Suprapubic skin (tissue), 3 donors: ENCODE data around the gene KLRG1.

Experiments used
- CTCF ChIP-seq, 2 donors: fragments of 200-600 bp in 1 of 2; fragments of 450-650 bp in 1 of 2; sonication (generic) in 1 of 2; IDR thresholded peaks; one replicate each; pipeline ENCODE4 v1.5.1; 2016 to 2019; ENCODE audit warnings: antibody characterized with exemption in 2 of 2, mild to moderate bottlenecking in 1 of 2, moderate library complexity in 1 of 2
- EP300 ChIP-seq: sonication (generic); formaldehyde crosslinking; IDR thresholded peaks from one replicate; pipeline ENCODE4 v1.6.1; 2017; ENCODE audit warnings: antibody characterized with exemption
- POLR2A ChIP-seq, 2 donors: fragments of 450-650 bp; IDR thresholded peaks; one replicate each; pipeline ENCODE4 v1.6.1; 2017; ENCODE audit warnings: antibody characterized with exemption in 2 of 2, mild to moderate bottlenecking in 2 of 2, moderate library complexity in 2 of 2

GRCh38 chr12:9043766-9044165 is 54.4 kb downstream of the KLRG1 start:
- no peak for TF ChIP-seq CTCF (IDR thresholded peaks at IDR 0.05)
- no peak for TF ChIP-seq POLR2A (IDR thresholded peaks at IDR 0.05)
- TF ChIP-seq EP300 = no peak
